Measurements from ENCODE around the gene PDE6D. TPM values are rescaled to one million over a fixed set of nuclear protein-coding genes. Genes with fewer than 3 reads are reported as not detected.

PDE6D gene
- total and polyA plus RNA-seq, 2 of the 13 experiments (the other 11 are each of a cell fraction or from before 2014, with no cell fraction given), result 14.1 to 23.2 TPM

GRCh38 chr2:231786177-231786916 lies 5.3 kb upstream of the PDE6D start, which contains the start of gene COPS7B (continued):
- TF ChIP-seq EHMT2 (IDR thresholded peaks at IDR 0.05; ENCODE audit: borderline replicate concordance, low read depth, low read length) (peak; percentile 94; the same call in 1 of the 2 replicates), RERE (CRISPR knock-in tag; IDR thresholded peaks at IDR 0.05; ENCODE audit: low read depth) (peak; percentile 61; the same call in 1 of the 2 replicates), POGK (CRISPR knock-in tag; conservative IDR thresholded peaks at IDR 0.05) (peak; percentile 99), RFX5 (IDR thresholded peaks at IDR 0.05; ENCODE audit: low read depth, low read length) (peak; percentile 37), NKX3-1 (CRISPR knock-in tag; IDR thresholded peaks at IDR 0.05) (peak; percentile 61; the same call in 1 of the 2 replicates), RBM22 (optimal IDR thresholded peaks at IDR 0.05; ENCODE audit: low read length) (no peak), MAF1 (CRISPR knock-in tag; IDR thresholded peaks at IDR 0.05; ENCODE audit: borderline replicate concordance) (peak; percentile 96), ZNF746 (CRISPR knock-in tag; IDR thresholded peaks at IDR 0.05) (peak; percentile 27; the same call in 1 of the 2 replicates), KDM2A (CRISPR knock-in tag; IDR thresholded peaks at IDR 0.05; ENCODE audit: borderline replicate concordance, low read depth) (peak; percentile 99), PITX1 (CRISPR knock-in tag; IDR thresholded peaks at IDR 0.05) (peak; percentile 68; the same call in 1 of the 2 replicates), ZNF713 (CRISPR knock-in tag; IDR thresholded peaks at IDR 0.05) (peak; percentile 86; the same call in 1 of the 2 replicates), ZNF20 (CRISPR knock-in tag; IDR thresholded peaks at IDR 0.05) (no peak), RBM39 (IDR thresholded peaks at IDR 0.05; ENCODE audit: low read depth, low read length, poor library complexity, severe bottlenecking) (peak; percentile 100), ZNF652 (CRISPR knock-in tag; IDR thresholded peaks at IDR 0.05; ENCODE audit: borderline replicate concordance, low read depth) (0 out of 2 replicates have a peak, but pooled peaks have one; percentile 21)
- TF ChIP-seq, protein P1, sequence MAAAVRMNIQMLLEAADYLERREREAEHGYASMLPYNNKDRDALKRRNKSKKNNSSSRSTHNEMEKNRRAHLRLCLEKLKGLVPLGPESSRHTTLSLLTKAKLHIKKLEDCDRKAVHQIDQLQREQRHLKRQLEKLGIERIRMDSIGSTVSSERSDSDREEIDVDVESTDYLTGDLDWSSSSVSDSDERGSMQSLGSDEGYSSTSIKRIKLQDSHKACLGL (CRISPR knock-in tag; IDR thresholded peaks at IDR 0.05), result peak; percentile 90; the same call in 1 of the 2 replicates
- TF ChIP-seq, protein P2, sequence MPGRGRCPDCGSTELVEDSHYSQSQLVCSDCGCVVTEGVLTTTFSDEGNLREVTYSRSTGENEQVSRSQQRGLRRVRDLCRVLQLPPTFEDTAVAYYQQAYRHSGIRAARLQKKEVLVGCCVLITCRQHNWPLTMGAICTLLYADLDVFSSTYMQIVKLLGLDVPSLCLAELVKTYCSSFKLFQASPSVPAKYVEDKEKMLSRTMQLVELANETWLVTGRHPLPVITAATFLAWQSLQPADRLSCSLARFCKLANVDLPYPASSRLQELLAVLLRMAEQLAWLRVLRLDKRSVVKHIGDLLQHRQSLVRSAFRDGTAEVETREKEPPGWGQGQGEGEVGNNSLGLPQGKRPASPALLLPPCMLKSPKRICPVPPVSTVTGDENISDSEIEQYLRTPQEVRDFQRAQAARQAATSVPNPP (CRISPR knock-in tag; IDR thresholded peaks at IDR 0.05), result peak; percentile 81; the same call in 1 of the 2 replicates
- TF ChIP-seq, protein P3, sequence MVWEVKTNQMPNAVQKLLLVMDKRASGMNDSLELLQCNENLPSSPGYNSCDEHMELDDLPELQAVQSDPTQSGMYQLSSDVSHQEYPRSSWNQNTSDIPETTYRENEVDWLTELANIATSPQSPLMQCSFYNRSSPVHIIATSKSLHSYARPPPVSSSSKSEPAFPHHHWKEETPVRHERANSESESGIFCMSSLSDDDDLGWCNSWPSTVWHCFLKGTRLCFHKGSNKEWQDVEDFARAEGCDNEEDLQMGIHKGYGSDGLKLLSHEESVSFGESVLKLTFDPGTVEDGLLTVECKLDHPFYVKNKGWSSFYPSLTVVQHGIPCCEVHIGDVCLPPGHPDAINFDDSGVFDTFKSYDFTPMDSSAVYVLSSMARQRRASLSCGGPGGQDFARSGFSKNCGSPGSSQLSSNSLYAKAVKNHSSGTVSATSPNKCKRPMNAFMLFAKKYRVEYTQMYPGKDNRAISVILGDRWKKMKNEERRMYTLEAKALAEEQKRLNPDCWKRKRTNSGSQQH (CRISPR knock-in tag; IDR thresholded peaks at IDR 0.05; ENCODE audit: low read depth), result peak; percentile 95; the same call in 1 of the 2 replicates
